Retinal pigment epithelial cell (primary cell): ENCODE data around the gene SNCAIP.
"Not testable (repeated sequence)": the region's sequence is repeated elsewhere in the genome, so short reads cannot be mapped to it uniquely, and the experiment has no call there.

Experiments
- DNase-seq: peaks from one replicate; pipeline ENCODE4 v3.0.0-alpha.2; 2010; ENCODE audit warnings: low read depth
- H3K4me3 ChIP-seq: 2 replicates; pipeline ENCODE4 v1.5.1; 2011; ENCODE audit warnings: mild to moderate bottlenecking, low read length, control low read depth, moderate library complexity
- TF ChIP-seq, protein P1 (sequence below): conservative IDR thresholded peaks from 2 replicates; pipeline ENCODE4 v1.5.1; 2011; ENCODE audit warnings: low read depth, low read length, control low read depth, inconsistent platforms

SNCAIP gene

DNA sequence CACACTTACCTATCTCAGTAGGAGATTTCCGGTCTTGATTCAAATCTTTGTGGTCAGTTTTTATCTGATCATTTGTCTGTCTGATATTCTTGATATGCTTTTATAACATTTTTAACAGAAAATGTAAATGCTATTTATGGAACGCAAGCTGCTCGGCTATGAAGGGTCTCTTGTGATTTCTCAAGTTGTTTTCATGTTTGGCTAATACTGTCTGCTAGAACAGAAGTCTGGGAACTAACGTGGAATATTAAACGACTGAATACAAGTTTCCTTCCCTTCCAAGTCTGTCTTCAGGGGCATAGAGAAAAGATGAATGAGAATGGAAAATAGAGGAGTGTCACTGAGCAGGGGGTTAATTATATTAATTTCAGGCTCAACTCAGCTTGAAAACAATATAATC lies 27.6 kb downstream of the SNCAIP start:
- no peak overlapping the region for H3K4me3 ChIP-seq
- TF ChIP-seq, protein P1, sequence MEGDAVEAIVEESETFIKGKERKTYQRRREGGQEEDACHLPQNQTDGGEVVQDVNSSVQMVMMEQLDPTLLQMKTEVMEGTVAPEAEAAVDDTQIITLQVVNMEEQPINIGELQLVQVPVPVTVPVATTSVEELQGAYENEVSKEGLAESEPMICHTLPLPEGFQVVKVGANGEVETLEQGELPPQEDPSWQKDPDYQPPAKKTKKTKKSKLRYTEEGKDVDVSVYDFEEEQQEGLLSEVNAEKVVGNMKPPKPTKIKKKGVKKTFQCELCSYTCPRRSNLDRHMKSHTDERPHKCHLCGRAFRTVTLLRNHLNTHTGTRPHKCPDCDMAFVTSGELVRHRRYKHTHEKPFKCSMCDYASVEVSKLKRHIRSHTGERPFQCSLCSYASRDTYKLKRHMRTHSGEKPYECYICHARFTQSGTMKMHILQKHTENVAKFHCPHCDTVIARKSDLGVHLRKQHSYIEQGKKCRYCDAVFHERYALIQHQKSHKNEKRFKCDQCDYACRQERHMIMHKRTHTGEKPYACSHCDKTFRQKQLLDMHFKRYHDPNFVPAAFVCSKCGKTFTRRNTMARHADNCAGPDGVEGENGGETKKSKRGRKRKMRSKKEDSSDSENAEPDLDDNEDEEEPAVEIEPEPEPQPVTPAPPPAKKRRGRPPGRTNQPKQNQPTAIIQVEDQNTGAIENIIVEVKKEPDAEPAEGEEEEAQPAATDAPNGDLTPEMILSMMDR: no peak
- no peak for DNase-seq

DNA sequence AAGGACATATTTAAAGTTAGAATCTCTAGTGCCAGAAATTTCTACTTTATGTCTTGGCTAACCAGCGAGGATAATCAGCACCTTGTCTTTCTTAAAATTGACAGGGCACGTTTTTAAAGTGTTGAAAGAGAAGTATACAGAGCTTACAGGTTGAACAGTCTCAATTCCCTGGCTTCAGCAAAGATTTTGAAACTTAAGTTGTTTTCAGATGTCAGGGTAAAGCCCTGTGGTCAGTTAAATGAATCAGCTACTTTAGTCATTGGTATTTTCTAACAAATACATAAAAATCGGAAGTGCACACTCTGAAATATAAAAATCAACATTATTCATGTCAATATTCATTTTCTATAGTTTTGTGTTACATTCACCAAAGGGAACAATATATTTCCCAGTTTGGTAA lies 29.1 kb downstream of the SNCAIP start:
- TF ChIP-seq, protein P1: no peak
- no peak for DNase-seq

DNA sequence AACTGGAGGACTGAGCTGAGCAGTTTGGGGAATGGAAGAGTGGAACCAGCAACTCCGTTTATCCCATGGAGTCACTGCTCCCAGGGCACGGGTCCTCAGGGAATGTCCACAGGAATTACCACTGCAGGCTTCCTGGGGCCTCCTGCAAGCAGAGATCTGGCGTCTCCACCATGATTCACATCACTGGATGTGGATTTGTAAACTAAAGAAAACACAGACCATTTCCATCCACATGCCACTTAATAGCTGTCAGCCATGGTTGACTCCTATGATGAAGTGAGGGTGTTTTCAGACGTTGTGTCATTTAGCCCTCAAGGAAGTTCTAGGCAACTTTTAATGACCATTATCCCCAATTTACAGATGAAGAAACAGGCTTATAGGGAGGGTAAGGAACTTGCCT lies 30.2 kb downstream of the SNCAIP start:
- TF ChIP-seq, protein P1: no peak
- H3K4me3 ChIP-seq: no peak overlapping the region

More for the DNA sequence above, 29.1 kb downstream of the SNCAIP start:
- no peak overlapping the region for H3K4me3 ChIP-seq

DNA sequence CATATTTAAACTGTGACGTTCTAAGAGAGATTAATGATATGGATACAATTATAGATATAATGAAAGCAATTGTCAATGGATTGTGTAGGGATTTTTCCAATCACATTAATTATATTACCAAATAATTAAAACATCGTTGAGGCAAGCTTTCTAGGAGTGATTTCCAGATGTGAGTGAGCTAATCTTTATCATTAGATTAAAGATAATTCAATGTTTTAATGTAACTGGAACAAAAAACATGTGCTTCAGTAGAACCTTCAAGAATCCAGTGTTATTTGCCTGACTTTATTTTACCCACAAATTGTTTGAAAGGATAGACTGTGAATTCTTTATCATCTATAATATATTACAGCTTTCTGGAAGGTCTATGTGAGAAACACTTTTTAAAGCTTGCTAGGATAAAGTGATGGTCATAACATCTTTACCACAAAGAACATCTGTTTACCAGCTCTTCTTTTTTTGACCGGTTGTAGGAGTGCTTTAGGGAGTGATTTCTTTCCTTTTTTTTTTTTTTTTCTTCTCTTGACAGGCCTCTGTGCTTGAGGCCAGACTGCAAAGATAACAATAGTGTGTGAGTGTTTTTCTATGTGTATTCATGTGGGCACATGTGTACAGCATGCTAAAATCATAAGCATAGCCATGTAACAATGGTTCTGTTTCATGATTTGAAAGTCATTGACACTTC lies 35.0 kb downstream of the SNCAIP start:
- no peak for DNase-seq
- no peak overlapping the region for H3K4me3 ChIP-seq
- TF ChIP-seq, protein P1: no peak

More for the DNA sequence above, 30.2 kb downstream of the SNCAIP start:
- DNase-seq: no peak

DNA sequence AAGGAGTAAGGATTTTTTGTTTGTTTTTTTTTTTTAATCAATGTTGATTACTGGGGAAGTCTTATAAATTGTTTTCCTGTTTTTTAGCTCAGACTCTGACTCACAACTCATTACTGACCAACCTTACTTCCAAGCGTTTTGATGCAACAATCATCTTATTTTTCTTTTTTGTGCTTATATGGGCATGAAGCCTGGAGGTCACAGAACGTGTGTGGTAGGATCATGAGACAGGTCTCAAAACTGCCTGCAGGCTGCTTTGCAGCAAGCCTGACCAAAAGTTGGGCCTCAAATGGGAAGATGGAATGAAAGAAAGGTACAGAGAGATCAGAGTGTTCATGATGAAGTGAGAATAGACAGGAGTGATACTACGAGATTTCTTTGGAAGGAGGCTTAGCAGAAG lies 38.5 kb downstream of the SNCAIP start:
- TF ChIP-seq, protein P1: no peak
- no peak for DNase-seq
- H3K4me3 ChIP-seq: no peak overlapping the region

DNA sequence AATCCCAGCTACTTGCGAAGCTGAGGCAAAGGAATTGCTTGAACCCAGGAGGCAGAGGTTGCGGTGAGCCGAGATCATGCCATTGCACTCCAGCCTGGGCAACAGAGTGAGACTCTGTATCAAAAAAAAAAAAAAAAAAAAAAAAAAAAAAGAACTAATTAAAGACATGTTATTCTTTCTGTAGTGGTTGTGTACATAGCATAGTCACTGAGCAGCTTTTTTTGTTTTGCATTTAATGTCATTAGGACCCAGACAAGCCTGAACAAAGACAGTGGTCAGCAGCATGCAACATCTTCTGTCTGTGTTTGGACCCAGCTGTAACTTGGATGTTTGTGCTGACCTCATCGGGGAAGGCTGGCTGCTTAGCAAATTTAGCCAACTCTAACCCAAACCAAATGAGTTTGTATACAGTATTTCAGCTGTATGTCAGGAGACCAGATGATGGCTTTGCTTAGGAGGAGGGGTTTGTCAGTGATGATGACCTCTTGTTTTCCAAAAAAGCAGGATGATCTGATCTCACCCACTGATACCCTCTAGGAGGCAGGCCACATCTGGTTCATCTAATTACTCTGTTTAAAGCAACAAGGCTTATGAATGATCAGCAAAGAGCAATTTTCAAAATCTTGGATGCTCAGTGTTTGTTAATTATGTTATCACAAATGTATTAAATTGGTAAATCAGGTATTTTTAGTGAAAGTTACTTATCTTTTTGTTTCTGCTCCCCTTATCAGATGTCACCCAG lies 39.5 kb downstream of the SNCAIP start:
- TF ChIP-seq, protein P1: no peak
- no peak overlapping the region for H3K4me3 ChIP-seq

DNA sequence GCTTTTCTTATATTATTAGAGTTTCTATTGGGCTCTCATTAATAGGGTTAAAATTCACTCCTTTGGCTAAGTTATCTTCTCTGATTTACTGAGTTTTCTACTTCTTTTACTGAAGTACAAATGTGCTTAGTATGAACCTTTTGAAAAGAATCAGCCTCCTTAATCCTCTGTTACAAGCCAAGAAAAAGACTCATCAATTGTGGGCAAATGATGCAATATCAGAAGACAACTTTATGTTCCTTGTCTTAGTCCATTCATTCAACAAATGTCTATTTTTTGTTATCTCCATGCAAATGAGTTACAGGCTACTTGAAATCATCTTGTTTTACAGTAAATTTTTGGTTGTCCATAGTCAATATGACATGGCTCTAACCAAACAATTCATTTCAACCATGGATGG lies 40.3 kb downstream of the SNCAIP start:
- TF ChIP-seq, protein P1: no peak
- H3K4me3 ChIP-seq: no peak overlapping the region
- no peak for DNase-seq

More for the DNA sequence above, 39.5 kb downstream of the SNCAIP start:
- no peak for DNase-seq

DNA sequence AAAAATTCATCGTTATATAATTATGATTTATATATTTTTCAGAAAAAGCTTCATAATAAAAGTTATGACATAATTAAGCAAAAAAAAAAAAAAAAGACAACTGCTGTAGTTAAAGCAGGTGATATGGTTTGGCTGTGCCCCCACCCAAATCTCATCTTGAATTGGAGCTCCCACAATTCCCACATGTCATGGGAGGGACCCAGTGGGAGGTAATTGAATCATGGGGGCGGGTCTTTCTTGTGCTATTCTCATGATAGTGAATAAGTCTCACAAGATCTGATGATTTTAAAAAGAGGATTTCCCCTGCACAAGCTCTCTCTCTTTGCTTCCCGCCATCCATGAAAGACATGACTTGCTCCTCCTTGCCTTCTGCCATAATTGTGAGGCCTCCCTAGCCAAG lies 41.3 kb downstream of the SNCAIP start:
- not testable (repeated sequence) for H3K4me3 ChIP-seq, DNase-seq
